Osteocyte (in vitro differentiated cells): ENCODE data around the gene TRIM66. TPM values are rescaled to one million over a fixed set of nuclear protein-coding genes. Genes with fewer than 3 reads are reported as not detected.

Experiments
- DNase-seq: peaks from one replicate; pipeline ENCODE4 v3.0.0; 2021; ENCODE audit warnings: mixed read lengths; ENCODE audit not compliant: unreplicated experiment; ENCODE audit errors: extremely low spot score
- H3K27ac Mint-ChIP-seq: one replicate; pipeline ENCODE4 v1.8.0; 2021; ENCODE audit warnings: mild to moderate bottlenecking, mixed read lengths; ENCODE audit not compliant: unreplicated experiment
- H3K27me3 Mint-ChIP-seq: one replicate; pipeline ENCODE4 v1.8.0; 2021; ENCODE audit warnings: mixed read lengths; ENCODE audit not compliant: unreplicated experiment
- H3K36me3 Mint-ChIP-seq: one replicate; pipeline ENCODE4 v1.8.0; 2021; ENCODE audit warnings: mixed read lengths; ENCODE audit not compliant: unreplicated experiment
- H3K4me1 Mint-ChIP-seq: one replicate; pipeline ENCODE4 v1.8.0; 2021; ENCODE audit warnings: mixed read lengths; ENCODE audit not compliant: unreplicated experiment
- H3K4me3 Mint-ChIP-seq: one replicate; pipeline ENCODE4 v1.8.0; 2021; ENCODE audit warnings: mild to moderate bottlenecking, moderate library complexity, mixed read lengths; ENCODE audit not compliant: unreplicated experiment
- H3K9me3 Mint-ChIP-seq: one replicate; pipeline ENCODE4 v1.8.0; 2021; ENCODE audit warnings: mixed read lengths; ENCODE audit not compliant: unreplicated experiment
- total RNA-seq: library from RNA; stranded (reverse); gene quantifications from 2 replicates; pipeline ENCODE4 v1.2.1, GENCODE V29; 2021
- TF ChIP-seq, protein P1 (sequence below): fragments of 200-600 bp; sonication (generic); IDR thresholded peaks from 2 replicates; pipeline ENCODE4 v1.5.0; 2021; ENCODE audit warnings: antibody characterized with exemption, mild to moderate bottlenecking, moderate library complexity

Gene TRIM66
- total RNA-seq, 1 donor from 2014 or later = 10.0 TPM

DNA sequence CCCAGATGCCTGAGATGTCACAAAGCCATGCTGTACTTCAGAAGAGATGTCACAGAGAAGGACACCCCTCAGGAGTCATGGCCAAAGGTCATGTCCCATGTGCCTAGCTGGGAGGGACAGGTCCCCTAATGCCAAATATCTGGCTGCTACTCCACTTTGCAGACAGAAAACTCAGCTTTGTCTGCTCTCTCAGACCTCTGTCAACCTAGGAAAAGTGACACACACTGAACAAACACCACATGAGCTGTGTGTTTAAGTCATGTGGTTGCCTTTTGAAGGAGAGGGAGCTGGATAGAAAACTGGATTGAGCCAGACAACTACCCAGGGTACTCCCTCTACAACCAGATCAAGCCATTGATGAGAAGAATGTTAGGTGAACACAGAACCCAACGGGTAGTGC lies 3.5 kb downstream of the TRIM66 start:
- H3K4me3 Mint-ChIP-seq = no peak overlapping the region
- no peak for DNase-seq
- no peak overlapping the region for H3K27ac Mint-ChIP-seq
- H3K9me3 Mint-ChIP-seq = no peaks in the 10 kb centered on the region
- TF ChIP-seq, protein P1, sequence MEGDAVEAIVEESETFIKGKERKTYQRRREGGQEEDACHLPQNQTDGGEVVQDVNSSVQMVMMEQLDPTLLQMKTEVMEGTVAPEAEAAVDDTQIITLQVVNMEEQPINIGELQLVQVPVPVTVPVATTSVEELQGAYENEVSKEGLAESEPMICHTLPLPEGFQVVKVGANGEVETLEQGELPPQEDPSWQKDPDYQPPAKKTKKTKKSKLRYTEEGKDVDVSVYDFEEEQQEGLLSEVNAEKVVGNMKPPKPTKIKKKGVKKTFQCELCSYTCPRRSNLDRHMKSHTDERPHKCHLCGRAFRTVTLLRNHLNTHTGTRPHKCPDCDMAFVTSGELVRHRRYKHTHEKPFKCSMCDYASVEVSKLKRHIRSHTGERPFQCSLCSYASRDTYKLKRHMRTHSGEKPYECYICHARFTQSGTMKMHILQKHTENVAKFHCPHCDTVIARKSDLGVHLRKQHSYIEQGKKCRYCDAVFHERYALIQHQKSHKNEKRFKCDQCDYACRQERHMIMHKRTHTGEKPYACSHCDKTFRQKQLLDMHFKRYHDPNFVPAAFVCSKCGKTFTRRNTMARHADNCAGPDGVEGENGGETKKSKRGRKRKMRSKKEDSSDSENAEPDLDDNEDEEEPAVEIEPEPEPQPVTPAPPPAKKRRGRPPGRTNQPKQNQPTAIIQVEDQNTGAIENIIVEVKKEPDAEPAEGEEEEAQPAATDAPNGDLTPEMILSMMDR = no peak
- peaks cover 25% of the 10 kb centered on the region for H3K4me1 Mint-ChIP-seq
- no peaks in the 10 kb centered on the region for H3K27me3 Mint-ChIP-seq
- peaks cover 14% of the 10 kb centered on the region for H3K36me3 Mint-ChIP-seq

DNA sequence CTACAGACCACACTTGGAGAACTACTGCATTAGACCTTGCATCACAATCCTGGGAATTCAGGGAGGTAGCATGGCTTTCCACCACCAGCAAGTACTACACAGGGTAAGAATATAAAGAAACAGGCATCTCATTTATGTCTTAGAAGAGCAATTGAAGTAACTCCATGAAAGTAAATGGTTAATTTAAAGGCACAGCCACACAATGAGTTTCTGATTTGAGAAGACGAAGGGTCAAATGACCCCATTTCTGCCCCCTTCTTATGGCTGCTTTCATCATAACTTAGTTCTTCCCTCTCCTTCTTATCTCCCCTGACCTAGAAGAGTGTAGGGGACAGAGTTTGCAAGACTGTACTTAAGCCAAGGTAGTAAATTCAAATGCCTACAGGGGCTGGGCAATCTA lies 6.0 kb downstream of the TRIM66 start:
- Mint-ChIP-seq H3K4me1 (peaks cover 25% of the 10 kb centered on the region), H3K27ac (no peak overlapping the region), H3K4me3 (no peak overlapping the region), H3K27me3 (no peaks in the 10 kb centered on the region), H3K9me3 (no peaks in the 10 kb centered on the region), H3K36me3 (peaks cover 9% of the 10 kb centered on the region)
- TF ChIP-seq, protein P1 = no peak
- DNase-seq = no peak

DNA sequence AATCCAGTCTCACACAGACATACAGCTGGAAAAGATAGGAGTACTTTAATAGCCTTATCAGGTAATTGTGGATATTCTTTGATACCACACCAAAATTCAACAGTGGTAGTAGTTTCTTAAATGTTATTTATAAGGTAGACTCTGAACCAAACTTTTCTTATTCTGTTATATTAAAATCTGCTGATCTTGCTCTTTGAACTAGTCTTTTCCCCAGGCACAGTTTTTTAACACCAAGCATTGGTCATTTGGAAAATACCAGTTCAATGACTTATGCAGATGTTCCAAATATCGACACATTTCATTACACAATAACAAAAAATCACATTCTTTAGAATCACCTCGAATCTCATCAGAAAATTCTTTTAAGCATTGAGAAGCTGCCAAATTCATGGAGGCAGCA lies 7.6 kb downstream of the TRIM66 start:
- TF ChIP-seq, protein P1 = no peak
- no peak for DNase-seq
- Mint-ChIP-seq H3K4me1 (peaks cover 25% of the 10 kb centered on the region), H3K36me3 (no peaks in the 10 kb centered on the region), H3K27ac (no peak overlapping the region), H3K9me3 (no peaks in the 10 kb centered on the region), H3K4me3 (no peak overlapping the region), H3K27me3 (no peaks in the 10 kb centered on the region)

GRCh38 chr11:8672346-8672745 lies 10.1 kb downstream of the TRIM66 start:
- Mint-ChIP-seq H3K27ac (peak overlapping the region; percentile 96), H3K36me3 (no peaks in the 10 kb centered on the region), H3K27me3 (no peaks in the 10 kb centered on the region), H3K4me1 (peaks cover 25% of the 10 kb centered on the region), H3K9me3 (no peaks in the 10 kb centered on the region), H3K4me3 (peak overlapping the region; percentile 26)
- DNase-seq = no peak
- TF ChIP-seq, protein P1 = no peak

DNA sequence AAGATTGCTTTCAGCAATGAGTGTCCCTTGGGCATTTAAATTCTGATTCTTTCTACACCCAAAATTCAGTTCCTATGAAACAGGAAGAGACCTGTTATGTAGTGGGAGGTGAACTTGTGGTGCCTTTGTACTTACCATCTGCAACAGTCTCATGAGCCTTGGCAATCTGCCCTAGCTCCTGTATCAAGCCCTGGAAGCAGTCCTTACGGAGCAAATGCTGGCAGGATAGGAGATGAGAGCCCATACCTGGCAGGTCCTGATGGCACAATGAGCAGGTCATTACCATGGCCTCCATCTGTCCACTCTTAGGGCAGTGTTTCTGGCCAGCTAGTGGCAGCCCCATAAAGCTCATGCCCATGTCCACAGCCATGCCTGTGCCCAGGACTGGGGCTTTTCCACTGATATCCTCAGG lies 10.8 kb downstream of the TRIM66 start:
- peak overlapping the region; percentile 96 for H3K27ac Mint-ChIP-seq
- TF ChIP-seq, protein P1 = no peak
- H3K4me1 Mint-ChIP-seq = peaks cover 25% of the 10 kb centered on the region
- H3K36me3 Mint-ChIP-seq = peaks cover 4% of the 10 kb centered on the region
- no peak for DNase-seq
- no peaks in the 10 kb centered on the region for H3K27me3 Mint-ChIP-seq
- peak overlapping the region; percentile 37 for H3K4me3 Mint-ChIP-seq
- no peaks in the 10 kb centered on the region for H3K9me3 Mint-ChIP-seq
